Activated T-helper 1 cell treated with Interleukin-2 at 50 U/mL for 16 hours (primary cell): ENCODE results near the gene ABHD17B.

ENCODE experiments used
- DNase-seq: peaks from one replicate; pipeline ENCODE4 v3.0.0-alpha.2; 2020; ENCODE audit warnings: low read depth

Gene ABHD17B

GRCh38 chr9:71819115-71819739 is 91.8 kb downstream of the ABHD17B start:
- DNase-seq, result no peak

GRCh38 chr9:71816916-71817451 is 94.0 kb downstream of the ABHD17B start:
- no peak for DNase-seq
